Skeletal muscle tissue (tissue), 5 donors: ENCODE results near the gene ZFPL1. TPM values are rescaled to one million over a fixed set of nuclear protein-coding genes. Genes with fewer than 3 reads are reported as not detected.

Source experiments
- H3K27ac ChIP-seq: one replicate; pipeline ENCODE4 v1.7.0; 2013; ENCODE audit warnings: mild to moderate bottlenecking, low read depth, low read length, inconsistent platforms
- H3K27me3 ChIP-seq, 3 donors: one replicate each; pipeline ENCODE4 v1.7.0; 2013; ENCODE audit warnings: low read length in 3 of 3; ENCODE audit not compliant: control insufficient read depth in 3 of 3, insufficient read depth in 3 of 3
- H3K36me3 ChIP-seq, 3 donors: one replicate each; pipeline ENCODE4 v1.7.0; 2013; ENCODE audit warnings: low read length in 3 of 3; ENCODE audit not compliant: control insufficient read depth in 3 of 3, insufficient read depth in 3 of 3
- H3K4me1 ChIP-seq, 3 donors: one replicate each; pipeline ENCODE4 v1.7.0; 2013; ENCODE audit warnings: low read length in 3 of 3, mild to moderate bottlenecking in 3 of 3; ENCODE audit not compliant: control insufficient read depth in 3 of 3, insufficient read depth in 3 of 3
- H3K4me3 ChIP-seq, 3 donors: one replicate each; pipeline ENCODE4 v1.7.0; 2013; ENCODE audit warnings: low read length in 3 of 3
- H3K9ac ChIP-seq, 3 donors: one replicate each; pipeline ENCODE4 v1.7.0; 2013; ENCODE audit warnings: low read length in 3 of 3, mild to moderate bottlenecking in 3 of 3, moderate library complexity in 2 of 3, low read depth in 1 of 3
- H3K9me3 ChIP-seq, 3 donors: one replicate each; pipeline ENCODE4 v1.7.0; 2013; ENCODE audit warnings: low read length in 3 of 3; ENCODE audit not compliant: control insufficient read depth in 3 of 3
- small RNA-seq: library from RNA; depleted of rRNA; stranded (forward); fragments of <200 nt; gene quantifications from one replicate; pipeline ENCODE3, GENCODE V24; 2014
- total RNA-seq: library from RNA; depleted of rRNA; stranded (reverse); fragments of >200 nt; gene quantifications from one replicate; pipeline ENCODE4 v1.2.3, GENCODE V29; 2014
- donor health status: Osteomylitis.

Gene ZFPL1
- total RNA-seq, 1 donor from 2014 or later = 22.4 TPM

- H3K9me3 ChIP-seq = no peaks in the 10 kb centered on the region
- H3K27ac ChIP-seq = peak overlapping the region; percentile 100
- H3K36me3 ChIP-seq = peaks cover 48 to 51% (median 48%) of the 10 kb centered on the region in 3 donors
Measured at GRCh38 chr11:65132988-65133700, 49.1 kb downstream of the ZFPL1 start.

GRCh38 chr11:65133724-65134123 lies 49.7 kb downstream of the ZFPL1 start:
- Histone ChIP-seq H3K27me3 (no peaks in the 10 kb centered on the region), H3K36me3 (peaks cover 42 to 46% (median 42%) of the 10 kb centered on the region in 3 donors), H3K4me3 (peak overlapping the region; percentile 93 to 98 (median 94)), H3K27ac (peak overlapping the region; percentile 100), H3K9ac (peak overlapping the region; percentile 99 to 100 (median 99)), H3K4me1 (peaks cover 35 to 57% (median 35%) of the 10 kb centered on the region in 3 donors), H3K9me3 (no peaks in the 10 kb centered on the region)

More at GRCh38 chr11:65132988-65133700, 49.1 kb downstream of the ZFPL1 start:
- peaks cover 35 to 57% (median 35%) of the 10 kb centered on the region in 3 donors for H3K4me1 ChIP-seq
- H3K4me3 ChIP-seq = peak overlapping the region; percentile 93 to 98 (median 94)
- peak overlapping the region; percentile 99 to 100 (median 99) for H3K9ac ChIP-seq
- H3K27me3 ChIP-seq = no peaks in the 10 kb centered on the region

GRCh38 chr11:65134240-65134951 lies 50.4 kb downstream of the ZFPL1 start, which contains the start of gene SYVN1:
Gene SYVN1, minus strand, starts transcription at chr11:65134519. Its CDS starts 918 bp downstream, at chr11:65133601.
- Histone ChIP-seq H3K4me1 (peaks cover 35 to 57% (median 35%) of the 10 kb centered on the region in 3 donors), H3K36me3 (peaks cover 35 to 39% (median 37%) of the 10 kb centered on the region in 3 donors), H3K9me3 (no peaks in the 10 kb centered on the region), H3K27ac (peak within 1 kb of the TSS; percentile 100), H3K4me3 (peak within 1 kb of the TSS; percentile 93 to 98 (median 94)), H3K27me3 (no peaks in the 10 kb centered on the region), H3K9ac (peak within 1 kb of the TSS; percentile 99 to 100 (median 99))

GRCh38 chr11:65134952-65135632 lies 51.1 kb downstream of the ZFPL1 start:
- Histone ChIP-seq H3K36me3 (peaks cover 28 to 33% (median 30%) of the 10 kb centered on the region in 3 donors), H3K27ac (peak overlapping the region; percentile 100), H3K4me3 (peak overlapping the region; percentile 93 to 98 (median 94)), H3K9ac (peak overlapping the region; percentile 99 to 100 (median 99)), H3K9me3 (no peaks in the 10 kb centered on the region), H3K4me1 (peaks cover 35 to 55% (median 35%) of the 10 kb centered on the region in 3 donors), H3K27me3 (no peaks in the 10 kb centered on the region)

GRCh38 chr11:65135633-65136145 lies 51.7 kb downstream of the ZFPL1 start:
- peak overlapping the region; percentile 100 for H3K27ac ChIP-seq
- peak overlapping the region; percentile 93 to 98 (median 94) for H3K4me3 ChIP-seq
- H3K9me3 ChIP-seq = no peaks in the 10 kb centered on the region
- no peaks in the 10 kb centered on the region for H3K27me3 ChIP-seq
- H3K36me3 ChIP-seq = peaks cover 24 to 27% (median 25%) of the 10 kb centered on the region in 3 donors
- peak overlapping the region; percentile 99 to 100 (median 99) for H3K9ac ChIP-seq
- H3K4me1 ChIP-seq = peaks cover 35 to 51% (median 35%) of the 10 kb centered on the region in 3 donors

GRCh38 chr11:65136515-65137096 lies 52.6 kb downstream of the ZFPL1 start:
- no peak overlapping the region for H3K4me3 ChIP-seq
- no peak overlapping the region for H3K9ac ChIP-seq
- peaks cover 32 to 42% (median 32%) of the 10 kb centered on the region in 3 donors for H3K4me1 ChIP-seq
- peaks cover 15 to 18% (median 16%) of the 10 kb centered on the region in 3 donors for H3K36me3 ChIP-seq
- H3K27ac ChIP-seq = no peak overlapping the region
- no peaks in the 10 kb centered on the region for H3K27me3 ChIP-seq
- H3K9me3 ChIP-seq = no peaks in the 10 kb centered on the region

Small RNA genes lying within 50 kb of the gene (small RNA-seq; reads per million reads assigned to genes)
- not detected for gene SNX15

Other genes with a start within 250 kb of the ZFPL1 start
- under 0.01 TPM for gene CDC42BPG, start 239.6 kb upstream of the ZFPL1 start, total RNA-seq
- gene EHD1, start 205.6 kb upstream of the ZFPL1 start, total RNA-seq = 28.2 TPM
- 3.1 TPM for gene ATG2A, start 167.0 kb upstream of the ZFPL1 start, total RNA-seq
- gene PPP2R5B, start 159.5 kb upstream of the ZFPL1 start, total RNA-seq = 6.3 TPM
- not detected for gene GPHA2, start 148.3 kb upstream of the ZFPL1 start, total RNA-seq
- gene MAJIN, start 112.1 kb upstream of the ZFPL1 start, total RNA-seq = not detected
- gene BATF2, start 87.3 kb upstream of the ZFPL1 start, total RNA-seq = 0.52 TPM
- gene ARL2, start 70.1 kb upstream of the ZFPL1 start, total RNA-seq = 53.2 TPM
- gene SNX15, start 56.8 kb upstream of the ZFPL1 start, total RNA-seq = 12.0 TPM
- gene SAC3D1, start 43.0 kb upstream of the ZFPL1 start, total RNA-seq = 5.2 TPM
- 8.4 TPM for gene NAALADL1, start 25.7 kb upstream of the ZFPL1 start, total RNA-seq
- gene CDCA5, start 182 bp upstream of the ZFPL1 start, total RNA-seq = 1.0 TPM
- 166 TPM for gene VPS51, start 12.0 kb downstream of the ZFPL1 start, total RNA-seq
- 8.4 TPM for gene TM7SF2, start 27.6 kb downstream of the ZFPL1 start, total RNA-seq
- 4.2 TPM for gene ZNHIT2, start 33.5 kb downstream of the ZFPL1 start, total RNA-seq
- gene FAU, start 37.9 kb downstream of the ZFPL1 start, total RNA-seq = 292 TPM
- 21.4 TPM for gene MRPL49, start 38.1 kb downstream of the ZFPL1 start, total RNA-seq
- 19.8 TPM for gene SYVN1, start 50.3 kb downstream of the ZFPL1 start, total RNA-seq
- not detected for gene SPDYC, start 86.0 kb downstream of the ZFPL1 start, total RNA-seq
- gene CAPN1, start 97.7 kb downstream of the ZFPL1 start, total RNA-seq = 75.2 TPM
- 2.1 TPM for gene POLA2, start 177.7 kb downstream of the ZFPL1 start, total RNA-seq
- 19.3 TPM for gene CDC42EP2, start 230.6 kb downstream of the ZFPL1 start, total RNA-seq
- 24.5 TPM for gene DPF2, start 249.6 kb downstream of the ZFPL1 start, total RNA-seq